Neural crest cell (in vitro differentiated cells): Measurements from ENCODE around the gene SUPT4H1. TPM values are rescaled to one million over a fixed set of nuclear protein-coding genes. Genes with fewer than 3 reads are reported as not detected.

Experiments
- DNase-seq: peaks from one replicate; pipeline ENCODE4 v3.0.0; 2021; ENCODE audit warnings: low read depth, mixed read lengths, low spot score
- H3K27ac Mint-ChIP-seq: one replicate; pipeline ENCODE4 v1.8.0; 2021; ENCODE audit warnings: mild to moderate bottlenecking, mixed read lengths; ENCODE audit not compliant: unreplicated experiment
- H3K27me3 Mint-ChIP-seq: 2 replicates; pipeline ENCODE4 v1.8.0; 2021; ENCODE audit warnings: low read depth, mild to moderate bottlenecking, mixed read lengths
- H3K36me3 Mint-ChIP-seq: 2 replicates; pipeline ENCODE4 v1.8.0; 2021; ENCODE audit warnings: low read depth, mild to moderate bottlenecking, mixed read lengths
- H3K4me1 Mint-ChIP-seq: 2 replicates; pipeline ENCODE4 v1.8.0; 2021; ENCODE audit warnings: mixed read lengths
- H3K4me3 Mint-ChIP-seq: one replicate; pipeline ENCODE4 v1.8.0; 2021; ENCODE audit warnings: mild to moderate bottlenecking, mixed read lengths
- H3K9me3 Mint-ChIP-seq: 2 replicates; pipeline ENCODE4 v1.8.0; 2021; ENCODE audit warnings: mixed read lengths
- CTCF ChIP-seq: fragments of 200-600 bp; sonication (generic); conservative IDR thresholded peaks from 2 replicates; pipeline ENCODE4 v1.5.0; 2021; ENCODE audit warnings: antibody characterized with exemption, mild to moderate bottlenecking
- total RNA-seq: library from RNA; stranded (reverse); gene quantifications from 2 replicates; pipeline ENCODE4 v1.2.1, GENCODE V29; 2021

Gene SUPT4H1
- total RNA-seq, 1 donor from 2014 or later: 83.8 TPM

- Mint-ChIP-seq H3K4me1 (peaks cover 6% of the 10 kb centered on the region), H3K27me3 (peaks cover 2% of the 10 kb centered on the region), H3K36me3 (no peaks in the 10 kb centered on the region), H3K27ac (no peak overlapping the region), H3K9me3 (no peaks in the 10 kb centered on the region), H3K4me3 (no peak overlapping the region)
- peak; percentile 75 for TF ChIP-seq CTCF
- DNase-seq: peak; percentile 50
These were observed 47.8 kb downstream of the SUPT4H1 start for GRCh38 chr17:58303971-58304749.

DNA sequence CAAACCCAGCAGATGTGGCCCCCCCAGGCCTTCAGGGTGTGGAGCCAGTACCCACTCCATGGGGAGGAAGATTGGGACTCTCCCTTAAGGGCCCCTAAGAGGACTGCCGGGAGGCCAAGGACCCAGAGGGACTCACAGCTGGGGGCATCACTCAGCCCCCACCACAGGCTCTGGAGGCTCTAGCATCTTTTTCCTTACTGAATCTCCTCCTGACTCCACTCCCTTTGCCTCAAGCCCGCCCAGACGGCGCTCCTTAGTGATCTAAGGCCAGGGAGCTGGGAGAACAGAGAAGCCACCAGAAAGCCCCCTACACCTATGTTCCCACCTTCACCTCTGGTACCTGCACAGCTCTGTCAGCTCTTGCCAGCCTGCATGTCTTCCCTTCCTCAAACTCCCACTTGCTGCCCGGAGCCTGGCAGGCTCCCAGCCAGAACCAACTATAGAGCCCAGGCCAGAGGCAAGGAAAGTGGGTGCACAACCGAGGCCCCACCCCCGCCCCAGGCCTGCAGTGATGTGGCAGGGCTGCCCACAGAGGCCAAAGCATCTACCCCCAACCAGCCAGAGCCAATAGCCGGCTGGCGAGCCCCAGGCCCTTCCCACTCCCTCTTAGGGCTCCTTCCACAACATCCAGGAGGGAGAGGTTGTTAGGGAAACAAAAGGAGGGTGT lies 48.9 kb downstream of the SUPT4H1 start:
- H3K27me3 Mint-ChIP-seq: peaks cover 9% of the 10 kb centered on the region
- DNase-seq: no peak

DNA sequence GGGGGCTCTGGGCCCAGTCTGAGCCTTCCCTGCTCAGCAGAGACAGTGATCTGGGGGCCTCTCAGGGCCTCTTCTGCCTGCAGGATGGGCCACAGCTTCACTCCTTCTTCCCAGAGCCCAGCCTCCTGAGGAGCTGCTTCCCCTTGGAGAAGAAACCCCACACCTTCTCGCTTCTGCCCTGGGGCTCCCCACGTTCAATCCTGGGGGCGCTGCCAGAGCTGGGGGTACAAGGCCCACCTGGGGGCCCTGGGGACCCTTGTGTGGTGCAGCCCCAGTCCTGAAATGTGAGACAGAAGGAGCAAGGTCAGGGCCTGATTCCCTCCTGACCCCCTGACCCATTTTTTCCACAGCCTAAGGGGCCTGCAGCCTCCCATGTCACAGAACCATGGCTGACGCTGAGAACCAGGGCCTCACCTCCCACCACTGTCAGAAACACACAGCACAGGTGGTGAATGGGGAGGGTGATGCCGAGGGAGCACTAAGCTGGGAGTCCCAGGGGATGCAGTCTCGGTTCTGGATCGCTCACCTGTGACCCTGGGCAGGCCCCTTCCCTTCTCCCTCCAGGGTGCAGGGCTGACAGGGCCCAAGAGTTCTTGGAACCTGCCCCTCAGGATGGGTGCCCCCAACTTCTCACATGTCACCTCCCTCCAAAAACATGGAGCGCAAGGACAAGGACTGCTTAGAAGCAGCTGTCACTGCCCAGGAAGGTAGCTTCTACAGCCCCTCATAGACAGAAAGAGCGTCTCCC lies 49.7 kb downstream of the SUPT4H1 start:
- H3K9me3 Mint-ChIP-seq: no peaks in the 10 kb centered on the region

More for the DNA sequence above, 48.9 kb downstream of the SUPT4H1 start:
- Mint-ChIP-seq H3K27ac (no peak overlapping the region), H3K36me3 (no peaks in the 10 kb centered on the region), H3K9me3 (no peaks in the 10 kb centered on the region), H3K4me3 (no peak overlapping the region), H3K4me1 (peaks cover 6% of the 10 kb centered on the region)
- TF ChIP-seq CTCF: no peak

GRCh38 chr17:58301504-58302150 lies 50.4 kb downstream of the SUPT4H1 start:
- H3K9me3 Mint-ChIP-seq: no peaks in the 10 kb centered on the region
- H3K4me3 Mint-ChIP-seq: no peak overlapping the region
- H3K4me1 Mint-ChIP-seq: peaks cover 6% of the 10 kb centered on the region
- no peaks in the 10 kb centered on the region for H3K36me3 Mint-ChIP-seq
- H3K27ac Mint-ChIP-seq: no peak overlapping the region
- DNase-seq: no peak
- peaks cover 11% of the 10 kb centered on the region for H3K27me3 Mint-ChIP-seq
- no peak for TF ChIP-seq CTCF

More for the DNA sequence above, 49.7 kb downstream of the SUPT4H1 start:
- DNase-seq: no peak
- Mint-ChIP-seq H3K27me3 (peaks cover 11% of the 10 kb centered on the region), H3K4me3 (no peak overlapping the region), H3K4me1 (peaks cover 6% of the 10 kb centered on the region), H3K27ac (no peak overlapping the region), H3K36me3 (no peaks in the 10 kb centered on the region)
- no peak for TF ChIP-seq CTCF

DNA sequence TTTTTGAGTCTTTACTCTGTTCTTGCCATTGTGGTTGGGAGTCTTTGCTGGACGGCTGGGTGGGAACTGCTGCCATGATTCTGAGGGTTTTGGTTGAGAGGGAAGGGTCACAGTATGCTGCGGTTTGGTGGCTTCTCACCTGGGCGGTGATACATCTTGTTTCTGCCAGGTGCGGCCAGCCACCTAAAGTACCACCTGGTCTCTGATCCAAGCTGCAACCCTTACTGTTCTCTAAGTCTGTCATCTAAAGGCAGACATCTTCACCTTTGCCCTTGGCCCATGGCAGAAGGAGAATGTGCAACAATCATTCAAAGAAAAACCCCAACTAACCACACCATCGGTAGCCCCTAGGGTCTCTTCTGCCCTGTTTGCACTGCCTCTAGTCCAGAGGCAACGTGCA lies 51.7 kb downstream of the SUPT4H1 start:
- DNase-seq: no peak

More for the DNA sequence above, 51.7 kb downstream of the SUPT4H1 start:
- Mint-ChIP-seq H3K4me3 (no peak overlapping the region), H3K9me3 (no peaks in the 10 kb centered on the region), H3K4me1 (peaks cover 6% of the 10 kb centered on the region), H3K27me3 (peaks cover 11% of the 10 kb centered on the region), H3K36me3 (no peaks in the 10 kb centered on the region), H3K27ac (no peak overlapping the region)
- TF ChIP-seq CTCF: no peak
